Posterior vena cava (tissue), 2 donors: ENCODE results near the gene FAIM2. TPM values are rescaled to one million over a fixed set of nuclear protein-coding genes. Genes with fewer than 3 reads are reported as not detected.

Source experiments
- DNase-seq: peaks from one replicate; pipeline ENCODE4 v3.0.0-alpha.2; 2020; ENCODE audit warnings: low spot score
- intact Hi-C, 2 donors: fragments of 100-400 bp; cut with DNase I; formaldehyde crosslinking; loops; one replicate each; pipeline versions ENCODE4 v1.14.1 to v1.14.2; 2022 to 2023
- total RNA-seq, 2 donors: library from RNA; stranded (reverse); fragmentation: NEBNext Ultra II Directional; extraction: Animal tissue kit (Norgen Biotek cat#: 25700); gene quantifications; one replicate each; pipeline ENCODE4 v1.2.1, GENCODE V29; 2021
- donor health status: DM: yes; HTN: yes; CAD: no.
- donor health status: DM: yes; HTN: yes; CAD: no.

FAIM2 gene
- total RNA-seq, 2 donors from 2014 or later, result 1.8 to 2.5 TPM

- peak; percentile 81 for DNase-seq
- intact Hi-C loops, result no loop called here
These were observed 18.8 kb upstream of the FAIM2 start for GRCh38 chr12:49922349-49923034.

- intact Hi-C loops, result no loop called here
- DNase-seq, result peak; percentile 68
These were observed 18.2 kb upstream of the FAIM2 start for GRCh38 chr12:49921936-49922335.

GRCh38 chr12:49921299-49921698, 17.6 kb upstream of the FAIM2 start:
- intact Hi-C loops, result no loop called here
- no peak for DNase-seq

- DNase-seq, result peak; percentile 20
- intact Hi-C loops, result no loop called here
These were observed 17.2 kb upstream of the FAIM2 start for GRCh38 chr12:49920915-49921286.

- intact Hi-C loops, result no loop called here
- peak; percentile 79 for DNase-seq
These were observed 16.7 kb upstream of the FAIM2 start for GRCh38 chr12:49920241-49920914.

GRCh38 chr12:49917788-49918173, 14.1 kb upstream of the FAIM2 start:
- intact Hi-C loops, result no loop called here
- DNase-seq, result peak; percentile 29

- intact Hi-C loops, result no loop called here
- DNase-seq, result peak; percentile 53
These were observed 13.6 kb upstream of the FAIM2 start for GRCh38 chr12:49917166-49917787.

- DNase-seq, result peak; percentile 65
- intact Hi-C loops, result no loop called here
These were observed 12.6 kb upstream of the FAIM2 start for GRCh38 chr12:49916129-49916919.

GRCh38 chr12:49912345-49913255, 8.9 kb upstream of the FAIM2 start:
- peak; percentile 70 for DNase-seq
- intact Hi-C loops, result no loop called here

- intact Hi-C loops, result no loop called here
- DNase-seq, result peak; percentile 6
These were observed 7.5 kb upstream of the FAIM2 start for GRCh38 chr12:49911213-49911605.

- intact Hi-C loops, result no loop called here
- peak; percentile 67 for DNase-seq
These were observed 6.9 kb upstream of the FAIM2 start for GRCh38 chr12:49910331-49911212.

- DNase-seq, result peak; percentile 78
- intact Hi-C loops, result no loop called here
These were observed 6.1 kb upstream of the FAIM2 start for GRCh38 chr12:49909826-49910225.

GRCh38 chr12:49909356-49909755, 5.7 kb upstream of the FAIM2 start:
- peak; percentile 64 for DNase-seq
- intact Hi-C loops, result no loop called here

GRCh38 chr12:49907352-49907751, 3.7 kb upstream of the FAIM2 start:
- DNase-seq, result peak; percentile 10
- intact Hi-C loops, result no loop called here

GRCh38 chr12:49905718-49906314, 2.1 kb upstream of the FAIM2 start:
- DNase-seq, result no peak
- intact Hi-C loops, result no loop called here

- intact Hi-C loops, result no loop called here
- DNase-seq, result no peak
These were observed 901 bp upstream of the FAIM2 start for GRCh38 chr12:49904601-49905000.

GRCh38 chr12:49903351-49903699, 375 bp downstream of the FAIM2 start:
- intact Hi-C loops, result no loop called here
- DNase-seq, result peak; percentile 68
